Kidney capillary endothelial cell (primary cell): ENCODE data around the gene C2orf78.

ENCODE experiments used
- DNase-seq: peaks from one replicate; pipeline ENCODE4 v3.0.0-alpha.2; 2018; ENCODE audit warnings: low spot score

The C2orf78 gene

GRCh38 chr2:73839653-73840411, 55.8 kb downstream of the C2orf78 start:
- DNase-seq = no peak

DNA sequence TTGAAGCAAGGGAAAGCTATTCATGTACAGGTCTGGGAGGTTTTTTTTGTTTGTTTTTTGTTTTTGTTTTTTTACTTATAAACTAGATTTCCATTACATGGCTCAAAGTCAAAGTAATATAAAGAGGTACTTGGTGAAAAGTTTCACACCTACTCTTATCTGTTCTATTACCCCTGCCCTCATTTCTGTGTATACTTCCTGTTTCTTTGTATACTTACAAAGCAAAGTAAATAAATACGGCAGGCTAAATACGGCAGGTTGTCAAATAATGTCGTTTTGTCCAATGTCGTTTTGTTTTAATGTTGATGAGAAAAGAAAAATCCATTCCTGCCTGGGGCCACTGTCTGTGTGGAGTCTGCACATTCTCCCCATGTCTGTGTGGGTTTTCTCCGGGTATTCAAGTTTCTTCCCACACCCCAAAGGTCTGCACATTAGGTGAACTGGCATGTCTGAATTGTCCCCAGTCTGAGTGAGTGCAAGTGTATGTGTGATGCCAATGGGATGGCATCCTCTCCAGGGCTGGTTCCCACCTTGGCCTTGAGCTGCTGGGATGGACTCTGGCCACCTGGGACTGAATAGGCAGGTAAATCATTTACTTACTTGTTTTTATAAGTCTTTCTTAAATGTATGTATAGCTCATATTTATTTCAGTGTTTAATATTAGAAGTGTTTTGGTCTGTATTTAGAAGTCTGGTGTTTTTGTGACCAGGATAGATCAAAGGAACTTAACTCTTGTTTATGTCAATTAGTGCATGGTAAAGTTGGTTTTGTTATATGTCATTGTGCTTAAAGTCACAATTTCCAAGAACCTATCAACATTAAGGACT, 58.1 kb downstream of the C2orf78 start:
- no peak for DNase-seq

- DNase-seq = no peak
Measured at GRCh38 chr2:73842739-73843019, 58.7 kb downstream of the C2orf78 start.

- DNase-seq = no peak
Measured at GRCh38 chr2:73844087-73844486, 60.1 kb downstream of the C2orf78 start.

DNA sequence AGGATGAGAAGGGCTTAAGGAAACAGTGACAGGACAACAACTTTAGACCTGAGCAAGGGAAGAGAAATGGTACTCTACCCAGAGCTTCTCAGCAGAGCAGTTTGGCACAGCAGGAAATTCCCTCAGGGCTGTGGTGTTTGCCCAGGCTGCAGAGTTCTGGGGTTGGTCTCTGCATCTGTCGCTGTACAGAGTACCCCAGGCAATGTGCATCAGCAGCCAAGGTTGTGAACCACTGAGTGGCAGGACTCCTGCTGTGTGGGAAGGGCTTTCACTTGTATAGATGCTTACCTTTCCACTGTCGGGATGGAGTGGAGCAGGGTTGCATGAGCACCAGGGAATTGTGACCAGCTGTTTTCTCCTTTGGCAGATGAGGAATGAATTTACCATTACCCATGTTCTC, 66.0 kb downstream of the C2orf78 start:
- no peak for DNase-seq

DNA sequence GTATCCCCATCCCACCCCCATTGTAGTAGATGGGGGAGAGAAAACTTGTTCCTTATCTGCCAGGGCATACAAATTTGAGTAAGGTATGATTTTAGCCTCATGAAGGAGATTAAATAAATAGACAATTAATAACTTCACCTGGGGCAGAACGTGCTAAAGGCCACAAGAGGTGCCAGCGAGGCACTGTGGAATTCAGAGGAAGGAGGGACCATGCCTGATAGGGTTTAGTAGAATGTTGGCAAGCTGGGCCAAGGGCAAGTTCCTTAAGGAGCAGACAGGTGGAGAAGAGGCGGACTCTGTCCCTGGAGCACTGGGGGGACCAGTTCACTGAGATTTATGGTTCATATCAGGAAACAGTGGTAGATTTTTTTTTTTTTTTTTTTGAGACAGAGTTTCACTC, 67.3 kb downstream of the C2orf78 start:
- no peak for DNase-seq

DNA sequence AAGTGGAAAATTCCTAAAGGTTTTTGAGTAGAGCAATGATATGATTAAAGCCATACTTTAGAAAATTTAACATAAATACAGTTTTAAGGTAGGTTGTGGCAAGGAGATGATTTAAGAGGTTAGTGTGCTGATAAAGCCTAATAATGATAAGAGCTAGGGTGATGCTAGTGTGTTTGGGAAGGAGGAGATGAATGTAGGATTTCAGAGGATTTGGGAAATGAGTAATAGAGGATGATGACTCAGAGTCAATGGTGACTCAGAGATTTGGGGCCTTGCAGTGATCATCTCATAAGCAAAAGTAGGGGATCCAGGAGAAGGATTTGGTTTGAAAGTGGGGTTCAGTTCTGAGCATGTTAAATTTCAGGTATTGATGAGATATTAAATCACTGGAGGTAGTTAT, 68.0 kb downstream of the C2orf78 start:
- peak; percentile 73 for DNase-seq

DNA sequence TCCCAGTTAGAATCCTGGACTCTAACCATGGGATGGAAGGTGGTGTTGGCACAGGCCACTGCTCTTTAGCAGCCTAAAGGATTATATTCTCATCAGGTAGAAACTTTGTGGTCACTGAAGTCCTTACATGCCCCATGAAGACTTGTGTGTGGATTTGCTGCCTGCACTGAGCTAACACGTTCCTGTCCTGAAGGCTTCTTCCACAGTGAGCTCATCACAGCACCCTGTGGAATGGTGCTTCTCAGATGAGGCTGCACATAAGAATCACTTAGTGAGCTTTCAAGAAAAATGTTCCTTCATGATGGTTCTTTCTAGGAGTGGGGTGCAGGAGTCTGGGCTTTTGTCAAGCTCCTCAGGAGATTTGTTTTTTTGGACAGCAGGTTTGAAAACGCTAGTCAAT, 71.5 kb downstream of the C2orf78 start:
- DNase-seq = no peak

- DNase-seq = no peak
Measured at GRCh38 chr2:73856214-73856613, 72.2 kb downstream of the C2orf78 start.

DNA sequence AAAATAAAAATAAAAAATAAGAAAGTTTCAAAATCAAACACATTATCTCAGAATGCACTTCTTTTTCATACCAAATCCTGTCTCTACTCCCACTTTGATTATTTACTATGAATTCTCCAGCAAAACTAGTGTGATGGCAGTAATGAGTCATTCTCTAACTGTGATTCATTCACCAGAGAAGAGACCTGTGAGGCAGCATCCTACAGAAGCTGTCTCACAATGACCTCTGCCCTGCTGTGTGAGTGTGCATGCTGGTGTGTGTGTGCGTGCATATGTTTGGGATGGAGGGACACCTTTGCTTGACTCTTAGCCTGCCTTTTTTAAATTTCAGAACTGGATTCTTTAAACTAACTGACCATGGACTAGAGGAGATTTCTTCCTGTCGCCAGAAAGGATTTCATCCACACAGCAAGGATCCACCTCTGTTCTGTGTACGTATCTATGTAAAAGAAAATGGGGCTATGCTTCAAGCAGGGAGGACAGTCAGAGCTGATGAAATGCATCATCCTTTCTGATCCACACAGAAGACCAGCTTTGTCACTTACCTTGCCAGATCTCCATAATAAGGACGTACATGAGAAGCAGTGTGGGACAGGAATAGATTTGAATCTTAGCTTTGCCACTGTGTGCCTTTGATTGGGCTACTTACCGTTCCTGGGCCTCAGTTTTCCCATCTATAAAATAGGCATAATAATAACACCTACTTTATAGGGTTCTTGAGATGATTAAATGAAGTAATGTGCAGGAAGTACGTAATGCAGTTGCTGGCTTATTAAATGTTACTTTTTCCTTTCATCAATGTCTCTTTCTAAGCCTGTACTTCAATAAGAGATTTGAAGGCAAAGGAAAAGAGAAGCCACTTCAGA, 76.0 kb downstream of the C2orf78 start:
- peak; percentile 87 for DNase-seq

- DNase-seq = no peak
Measured at GRCh38 chr2:73862987-73863386, 79.0 kb downstream of the C2orf78 start.
